DND-41 (cell line): ENCODE results near the gene HOXB7.

Experiments
- ATAC-seq: fragments of 200-7000 bp; cut with Tn5 transposase; 3 replicates; pipeline ENCODE4 v1.9.1; 2021; ENCODE audit warnings: low read depth; ENCODE audit not compliant: insufficient read depth
- DNase-seq: peaks from one replicate; pipeline ENCODE4 v3.0.0-alpha.2; 2020
- H2AFZ ChIP-seq: 2 replicates; pipeline ENCODE4 v1.6.0; 2012; ENCODE audit warnings: low read depth, low read length
- H3K27ac ChIP-seq: 2 replicates; pipeline ENCODE4 v1.5.1; 2012; ENCODE audit warnings: low read length, inconsistent platforms
- H3K27me3 ChIP-seq: fragments of 200-600 bp; sonication (generic); 2 replicates; pipeline ENCODE4 v1.6.0; 2012; ENCODE audit warnings: low read length, mild to moderate bottlenecking, inconsistent platforms; ENCODE audit not compliant: insufficient read depth, poor library complexity
- H3K36me3 ChIP-seq: 2 replicates; pipeline ENCODE4 v1.5.1; 2012; ENCODE audit warnings: low read length, inconsistent platforms; ENCODE audit not compliant: insufficient read depth
- H3K4me1 ChIP-seq: 2 replicates; pipeline ENCODE4 v1.5.1; 2012; ENCODE audit warnings: mild to moderate bottlenecking, low read length; ENCODE audit not compliant: insufficient read depth
- H3K4me2 ChIP-seq: 2 replicates; pipeline ENCODE4 v1.6.0; 2012; ENCODE audit warnings: mild to moderate bottlenecking, moderate library complexity, low read length, inconsistent platforms; ENCODE audit not compliant: insufficient read depth
- H3K4me3 ChIP-seq, 2 experiments: fragments of 200-600 bp in 1 of 2; shearing (Covaris generic) in 1 of 2; 2 replicates each; pipeline ENCODE4 v1.5.1; 2012 to 2016; ENCODE audit warnings: inconsistent platforms in 2 of 2, low read length in 2 of 2, mild to moderate bottlenecking in 2 of 2, low read depth in 1 of 2, moderate library complexity in 1 of 2
- H3K79me2 ChIP-seq: 2 replicates; pipeline ENCODE4 v1.6.0; 2012; ENCODE audit warnings: low read length, inconsistent platforms; ENCODE audit not compliant: insufficient read depth
- H3K9ac ChIP-seq: 2 replicates; pipeline ENCODE4 v1.6.0; 2012; ENCODE audit warnings: low read depth, mild to moderate bottlenecking, inconsistent platforms, low read length, moderate library complexity
- H3K9me3 ChIP-seq: 2 replicates; pipeline ENCODE4 v1.5.1; 2012; ENCODE audit warnings: low read length, moderate library complexity, mild to moderate bottlenecking, inconsistent platforms; ENCODE audit not compliant: insufficient read depth, severe bottlenecking
- H4K20me1 ChIP-seq: 2 replicates; pipeline ENCODE4 v1.6.0; 2012; ENCODE audit warnings: low read length; ENCODE audit not compliant: insufficient read depth
- CTCF ChIP-seq: IDR thresholded peaks from 2 replicates; pipeline ENCODE4 v1.5.1; 2012; ENCODE audit warnings: borderline replicate concordance, low read length, moderate library complexity, mild to moderate bottlenecking; ENCODE audit not compliant: poor library complexity, severe bottlenecking; ENCODE audit errors: extremely low read depth
- EZH2 ChIP-seq: IDR thresholded peaks from 3 replicates; pipeline ENCODE4 v1.6.1; 2012; ENCODE audit warnings: borderline replicate concordance, low read depth, mild to moderate bottlenecking, moderate library complexity, low read length, inconsistent platforms; ENCODE audit not compliant: severe bottlenecking

HOXB7 gene

GRCh38 chr17:48575673-48576478 lies 34.9 kb downstream of the HOXB7 start:
- Histone ChIP-seq H3K9ac (no peak overlapping the region), H3K4me1 (no peaks in the 10 kb centered on the region), H2AFZ (no peak overlapping the region), H3K4me3 (no peak overlapping the region), H3K79me2 (no peaks in the 10 kb centered on the region), H3K27me3 (peaks cover 30% of the 10 kb centered on the region), H3K4me2 (no peak overlapping the region), H3K27ac (no peak overlapping the region), H3K9me3 (no peaks in the 10 kb centered on the region), H4K20me1 (peaks cover 4% of the 10 kb centered on the region; the same call in 1 of the 2 replicates), H3K36me3 (no peaks in the 10 kb centered on the region)
- TF ChIP-seq CTCF: no peak
- no peak for TF ChIP-seq EZH2
- ATAC-seq (no peak), DNase-seq (no peak)

- Histone ChIP-seq H3K27ac (no peak overlapping the region), H3K36me3 (no peaks in the 10 kb centered on the region), H3K9ac (no peak overlapping the region), H2AFZ (no peak overlapping the region), H3K27me3 (peaks cover 31% of the 10 kb centered on the region), H3K4me2 (no peak overlapping the region), H3K4me3 (no peak overlapping the region), H4K20me1 (no peaks in the 10 kb centered on the region), H3K79me2 (no peaks in the 10 kb centered on the region), H3K4me1 (no peaks in the 10 kb centered on the region), H3K9me3 (no peaks in the 10 kb centered on the region)
- no peak for DNase-seq
- ATAC-seq: no peak
- TF ChIP-seq EZH2 (no peak), CTCF (no peak)
Measured at GRCh38 chr17:48575066-48575582, 35.7 kb downstream of the HOXB7 start.

GRCh38 chr17:48574505-48575065 lies 36.2 kb downstream of the HOXB7 start:
- TF ChIP-seq CTCF: no peak
- no peak for TF ChIP-seq EZH2
- H3K9me3 ChIP-seq: no peaks in the 10 kb centered on the region
- H3K4me2 ChIP-seq: no peak overlapping the region
- no peak overlapping the region for H3K27ac ChIP-seq
- H4K20me1 ChIP-seq: no peaks in the 10 kb centered on the region
- H2AFZ ChIP-seq: no peak overlapping the region
- no peaks in the 10 kb centered on the region for H3K79me2 ChIP-seq
- H3K4me3 ChIP-seq: no peak overlapping the region
- no peak for ATAC-seq
- H3K36me3 ChIP-seq: no peaks in the 10 kb centered on the region
- H3K9ac ChIP-seq: no peak overlapping the region
- H3K4me1 ChIP-seq: no peaks in the 10 kb centered on the region
- peaks cover 32% of the 10 kb centered on the region for H3K27me3 ChIP-seq
- DNase-seq: no peak
